ENCODE measurements around the gene ABAT. TPM values are rescaled to one million over a fixed set of nuclear protein-coding genes. Genes with fewer than 3 reads are reported as not detected.
"Not testable (repeated sequence)": the region's sequence is repeated elsewhere in the genome, so short reads cannot be mapped to it uniquely, and the experiment has no call there.

The ABAT gene
- total and polyA plus RNA-seq, 11 donors = 3.4 to 37.0 (median 12.8) TPM

- H3K36me3 ChIP-seq = peaks cover 0 to 4% (median 0%) of the 10 kb centered on the region in 9 donors
- WGBS, 4 donors = 27 to 51% (median 46%) methylated on average over 7 to 8 of the region's 8 CpGs
- DNase-seq (no peak), ATAC-seq (peak; percentile 21 to 54 (median 39))
- peaks cover 0 to 27% (median 12%) of the 10 kb centered on the region in 12 donors for H3K4me1 ChIP-seq
- no peaks in the 10 kb centered on the region for H3K9me3 ChIP-seq
- TF ChIP-seq CTCF (IDR thresholded peaks at IDR 0.05) (no peak), POLR2A (IDR thresholded peaks at IDR 0.05) (no peak)
- intact Hi-C loops (cut with DNase I) = no loop called here
- H3K27ac ChIP-seq = peak overlapping the region in 6 of 12 donors; percentile 3 to 81 (median 44)
- H3K4me3 ChIP-seq = no peak overlapping the region
- no peaks in the 10 kb centered on the region for H3K27me3 ChIP-seq
Measured at GRCh38 chr16:8742068-8742467, 67.7 kb downstream of the ABAT start.

- DNase-seq; intact Hi-C loops (cut with DNase I): not testable (repeated sequence)
Measured at GRCh38 chr16:8748944-8749343, 74.5 kb downstream of the ABAT start.

GRCh38 chr16:8751481-8752311 lies 77.3 kb downstream of the ABAT start:
- WGBS, 4 donors = 51 to 58% (median 56%) methylated on average over 13 to 14 of the region's 14 CpGs
- Histone ChIP-seq H3K9me3 (no peaks in the 10 kb centered on the region), H3K4me3 (no peak overlapping the region), H3K4me1 (peaks cover 0 to 12% (median 0%) of the 10 kb centered on the region in 12 donors), H3K27me3 (no peaks in the 10 kb centered on the region), H3K27ac (peak overlapping the region in 1 of 12 donors; percentile 24), H3K36me3 (peaks cover 0 to 22% (median 0%) of the 10 kb centered on the region in 9 donors)
- ATAC-seq (peak; percentile 41 to 81 (median 72)), DNase-seq (no peak)
- intact Hi-C loops (cut with DNase I) = no loop called here
- TF ChIP-seq CTCF (IDR thresholded peaks at IDR 0.05) = no peak
- no peak for TF ChIP-seq POLR2A (IDR thresholded peaks at IDR 0.05)

More at GRCh38 chr16:8748944-8749343, 74.5 kb downstream of the ABAT start:
- Histone ChIP-seq H3K36me3 (peaks cover 0 to 17% (median 0%) of the 10 kb centered on the region in 9 donors), H3K4me1 (peaks cover 0 to 12% (median 0%) of the 10 kb centered on the region in 12 donors)
- not testable (repeated sequence) for H3K4me3 ChIP-seq, H3K9me3 ChIP-seq, H3K27me3 ChIP-seq, ATAC-seq, H3K27ac ChIP-seq
- 91 to 95% (median 93%) methylated on average over 9 of the region's 9 CpGs for WGBS, 4 donors

GRCh38 chr16:8752706-8753105 lies 78.3 kb downstream of the ABAT start:
- no peak overlapping the region for H3K27ac ChIP-seq
- H3K4me1 ChIP-seq = peaks cover 0 to 12% (median 0%) of the 10 kb centered on the region in 12 donors
- no peak for TF ChIP-seq CTCF (IDR thresholded peaks at IDR 0.05)
- no peak for TF ChIP-seq POLR2A (IDR thresholded peaks at IDR 0.05)
- H3K36me3 ChIP-seq = peaks cover 0 to 25% (median 0%) of the 10 kb centered on the region in 9 donors
- intact Hi-C loops (cut with DNase I) = no loop called here
- no peaks in the 10 kb centered on the region for H3K27me3 ChIP-seq
- H3K4me3 ChIP-seq = no peak overlapping the region
- DNase-seq = no peak
- no peak for ATAC-seq
- no peaks in the 10 kb centered on the region for H3K9me3 ChIP-seq
- 37 to 41% (median 39%) methylated on average over 2 of the region's 2 CpGs for WGBS, 4 donors
